Stomach (tissue), 9 donors: ENCODE data around the gene OAS1. TPM values are rescaled to one million over a fixed set of nuclear protein-coding genes. Genes with fewer than 3 reads are reported as not detected.

ENCODE experiments used
- DNase-seq, 2 donors: peaks; one replicate each; pipeline versions ENCODE4 v3.0.0 to v3.0.0-alpha.2; 2013 to 2019
- H3K27ac ChIP-seq, 5 donors: fragments of 200-600 bp in 4 of 5; sonication (generic) in 4 of 5; one replicate each; pipeline ENCODE4 v1.5.1; 2013 to 2019; ENCODE audit warnings: mild to moderate bottlenecking in 1 of 5, moderate library complexity in 1 of 5
- H3K27me3 ChIP-seq, 3 donors: fragments of 200-600 bp; sonication (generic); one replicate each; pipeline ENCODE4 v1.5.1; 2017 to 2019; ENCODE audit warnings: mixed run types in 1 of 3
- H3K36me3 ChIP-seq, 4 donors: fragments of 200-600 bp; sonication (generic); 1 replicate in 3 of 4; 2 replicates in 1 of 4; pipeline ENCODE4 v1.5.1; 2016 to 2019
- H3K4me1 ChIP-seq, 4 donors: fragments of 200-600 bp; sonication (generic); one replicate each; pipeline ENCODE4 v1.5.1; 2016 to 2019
- H3K4me3 ChIP-seq, 4 donors: fragments of 200-600 bp; sonication (generic) in 3 of 4; one replicate each; pipeline ENCODE4 v1.5.1; 2016 to 2019; ENCODE audit warnings: mild to moderate bottlenecking in 1 of 4
- H3K9me3 ChIP-seq, 4 donors: fragments of 200-600 bp; sonication (generic); one replicate each; pipeline ENCODE4 v1.5.1; 2016 to 2019
- EP300 ChIP-seq: sonication (generic); formaldehyde crosslinking; IDR thresholded peaks from one replicate; pipeline ENCODE4 v1.6.1; 2017; ENCODE audit warnings: antibody characterized with exemption
- POLR2A ChIP-seq, 4 donors: fragments of 450-650 bp; IDR thresholded peaks; one replicate each; pipeline ENCODE4 v1.6.1; 2016; ENCODE audit warnings: antibody characterized with exemption in 4 of 4, control low read depth in 2 of 4, mild to moderate bottlenecking in 1 of 4, moderate library complexity in 1 of 4
- POLR2AphosphoS5 ChIP-seq, 3 donors: sonication (generic); formaldehyde crosslinking; IDR thresholded peaks; one replicate each; pipeline ENCODE4 v1.6.1; 2016; ENCODE audit warnings: antibody characterized with exemption in 3 of 3
- WGBS, 5 donors: extraction: QIAGEN DNeasy Blood & Tissue Kit in 3 of 5; methylation state at CpG; one replicate each; pipeline versions ENCODE4 v1.1.5 to v1.1.7; 2013 to 2018; 5-methylcytosine and 5-hydroxymethylcytosine counted together
- intact Hi-C: fragments of 100-400 bp; cut with DNase I; formaldehyde crosslinking; loops from one replicate; pipeline ENCODE4 v1.15.1; 2023; ENCODE audit warnings: low total_unique reads
- polyA plus RNA-seq, 3 donors: library from polyadenylated mRNA; stranded (reverse); fragments of 200-250 nt; gene quantifications; one replicate each; pipeline ENCODE4 v1.2.3, GENCODE V29; 2013
- total RNA-seq, 5 donors: library from RNA; depleted of rRNA; stranded (reverse); fragments of >200 nt; gene quantifications; one replicate each; pipeline versions ENCODE4 v1.1.0 to v1.2.3, GENCODE V29; 2014 to 2016
- TF ChIP-seq, protein P1 (sequence below), 7 experiments: fragments of 450-650 bp in 4 of 7; fragments of 200-600 bp in 3 of 7; sonication (generic) in 3 of 7; IDR thresholded peaks; one replicate each; pipeline ENCODE4 v1.5.1; 2016 to 2019; ENCODE audit warnings: antibody characterized with exemption in 7 of 7, control low read depth in 2 of 7, mild to moderate bottlenecking in 1 of 7
- donor health status: healthy with polysubstance abuse.
- donor health status: Bipolar disorder and iron deficiency.
- donor health status: healthy.

Gene OAS1
- total and polyA plus RNA-seq, 8 donors, result 11.6 to 114 (median 22.8) TPM

DNA sequence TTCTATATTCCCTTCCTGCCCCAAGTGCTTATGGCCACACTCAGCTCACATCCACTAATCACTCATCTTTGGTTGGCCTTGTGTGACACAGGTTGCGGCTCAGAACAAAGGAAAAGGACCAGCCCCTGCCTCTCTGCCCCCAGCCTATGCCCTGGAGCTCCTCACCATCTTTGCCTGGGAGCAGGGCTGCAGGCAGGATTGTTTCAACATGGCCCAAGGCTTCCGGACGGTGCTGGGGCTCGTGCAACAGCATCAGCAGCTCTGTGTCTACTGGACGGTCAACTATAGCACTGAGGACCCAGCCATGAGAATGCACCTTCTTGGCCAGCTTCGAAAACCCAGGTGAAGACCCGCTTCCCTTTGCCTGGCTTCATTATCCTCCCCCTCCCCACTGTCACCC lies 55.8 kb downstream of the OAS1 start:
- Histone ChIP-seq H3K27ac (no peak overlapping the region), H3K36me3 (peaks cover 23 to 98% (median 90%) of the 10 kb centered on the region in 4 donors), H3K27me3 (no peaks in the 10 kb centered on the region), H3K4me1 (no peaks in the 10 kb centered on the region), H3K9me3 (peaks cover 0 to 8% (median 4%) of the 10 kb centered on the region in 4 donors), H3K4me3 (no peak overlapping the region)
- TF ChIP-seq EP300, result no peak
- TF ChIP-seq, protein P1, sequence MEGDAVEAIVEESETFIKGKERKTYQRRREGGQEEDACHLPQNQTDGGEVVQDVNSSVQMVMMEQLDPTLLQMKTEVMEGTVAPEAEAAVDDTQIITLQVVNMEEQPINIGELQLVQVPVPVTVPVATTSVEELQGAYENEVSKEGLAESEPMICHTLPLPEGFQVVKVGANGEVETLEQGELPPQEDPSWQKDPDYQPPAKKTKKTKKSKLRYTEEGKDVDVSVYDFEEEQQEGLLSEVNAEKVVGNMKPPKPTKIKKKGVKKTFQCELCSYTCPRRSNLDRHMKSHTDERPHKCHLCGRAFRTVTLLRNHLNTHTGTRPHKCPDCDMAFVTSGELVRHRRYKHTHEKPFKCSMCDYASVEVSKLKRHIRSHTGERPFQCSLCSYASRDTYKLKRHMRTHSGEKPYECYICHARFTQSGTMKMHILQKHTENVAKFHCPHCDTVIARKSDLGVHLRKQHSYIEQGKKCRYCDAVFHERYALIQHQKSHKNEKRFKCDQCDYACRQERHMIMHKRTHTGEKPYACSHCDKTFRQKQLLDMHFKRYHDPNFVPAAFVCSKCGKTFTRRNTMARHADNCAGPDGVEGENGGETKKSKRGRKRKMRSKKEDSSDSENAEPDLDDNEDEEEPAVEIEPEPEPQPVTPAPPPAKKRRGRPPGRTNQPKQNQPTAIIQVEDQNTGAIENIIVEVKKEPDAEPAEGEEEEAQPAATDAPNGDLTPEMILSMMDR (IDR thresholded peaks at IDR 0.05), result no peak
- no peak for TF ChIP-seq POLR2A (IDR thresholded peaks at IDR 0.05)
- no peak for TF ChIP-seq POLR2AphosphoS5 (IDR thresholded peaks at IDR 0.05)
- WGBS, 5 donors, result 95 to 100% (median 98%) methylated on average over 6 to 7 of the region's 7 CpGs
- DNase-seq, result no peak
- intact Hi-C loops, result no loop called here

DNA sequence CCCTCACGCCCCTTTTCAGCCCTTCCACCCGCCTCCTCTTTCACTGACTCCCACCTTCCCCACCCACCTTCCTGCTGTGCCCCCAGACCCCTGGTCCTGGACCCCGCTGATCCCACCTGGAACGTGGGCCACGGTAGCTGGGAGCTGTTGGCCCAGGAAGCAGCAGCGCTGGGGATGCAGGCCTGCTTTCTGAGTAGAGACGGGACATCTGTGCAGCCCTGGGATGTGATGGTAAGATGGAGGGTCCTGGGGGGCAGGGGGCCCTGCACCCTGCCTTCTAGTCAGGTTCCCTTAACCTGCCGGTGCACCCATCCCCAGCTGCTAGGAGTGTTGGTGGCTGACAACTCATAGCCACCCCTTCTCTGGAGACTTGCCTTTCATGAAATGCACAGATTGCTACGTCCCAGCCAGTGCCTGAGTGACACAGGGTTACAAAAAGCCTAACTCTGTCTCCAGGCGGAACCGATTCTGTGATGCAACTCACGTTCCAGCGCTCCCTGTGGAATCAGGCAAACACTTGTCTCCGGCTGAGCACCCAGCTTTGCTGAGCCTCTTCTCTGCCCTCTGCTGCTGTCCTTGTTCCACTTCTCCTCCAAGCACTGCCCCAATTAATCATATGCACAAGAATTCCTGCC lies 56.6 kb downstream of the OAS1 start:
- H3K36me3 ChIP-seq, result peaks cover 23 to 99% (median 95%) of the 10 kb centered on the region in 4 donors
- 91 to 96% (median 92%) methylated on average over 12 to 14 of the region's 14 CpGs for WGBS, 5 donors
- DNase-seq, result no peak
- H3K27ac ChIP-seq, result no peak overlapping the region
- H3K4me3 ChIP-seq, result no peak overlapping the region
- TF ChIP-seq POLR2AphosphoS5 (IDR thresholded peaks at IDR 0.05), result no peak
- TF ChIP-seq, protein P1 (IDR thresholded peaks at IDR 0.05), result no peak
- TF ChIP-seq POLR2A (IDR thresholded peaks at IDR 0.05), result no peak
- intact Hi-C loops, result no loop called here
- H3K9me3 ChIP-seq, result peaks cover 0 to 8% (median 4%) of the 10 kb centered on the region in 4 donors
- H3K27me3 ChIP-seq, result no peaks in the 10 kb centered on the region
- no peaks in the 10 kb centered on the region for H3K4me1 ChIP-seq

DNA sequence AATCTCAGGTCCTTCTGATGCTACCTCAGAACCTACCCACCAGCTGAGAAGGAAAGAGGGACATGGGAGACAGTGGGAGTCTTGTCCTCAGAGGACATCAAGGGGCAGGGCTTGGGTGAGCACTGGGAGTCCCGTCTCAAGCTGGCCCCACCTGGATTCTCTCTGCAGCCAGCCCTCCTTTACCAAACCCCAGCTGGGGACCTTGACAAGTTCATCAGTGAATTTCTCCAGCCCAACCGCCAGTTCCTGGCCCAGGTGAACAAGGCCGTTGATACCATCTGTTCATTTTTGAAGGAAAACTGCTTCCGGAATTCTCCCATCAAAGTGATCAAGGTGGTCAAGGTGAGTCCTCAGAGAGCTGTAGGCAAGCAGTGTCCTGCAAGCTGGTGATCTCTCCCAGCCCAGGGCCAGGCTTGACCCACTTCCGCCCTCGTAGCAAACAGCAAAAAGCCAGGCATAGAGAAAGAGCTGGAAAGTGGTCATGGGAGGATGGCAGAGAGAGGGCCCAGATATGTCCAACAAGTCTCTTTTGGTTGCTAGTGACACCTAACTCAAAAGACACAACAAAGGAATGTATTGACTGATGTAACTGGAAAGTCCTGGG lies 57.4 kb downstream of the OAS1 start:
- TF ChIP-seq, protein P1 (IDR thresholded peaks at IDR 0.05), result no peak
- TF ChIP-seq POLR2A (IDR thresholded peaks at IDR 0.05) (no peak), POLR2AphosphoS5 (IDR thresholded peaks at IDR 0.05) (no peak), EP300 (no peak)
- H3K4me3 ChIP-seq, result no peak overlapping the region
- no peaks in the 10 kb centered on the region for H3K4me1 ChIP-seq
- WGBS, 5 donors, result 82 to 99% (median 95%) methylated on average over 6 of the region's 6 CpGs
- H3K27me3 ChIP-seq, result no peaks in the 10 kb centered on the region
- intact Hi-C loops, result no loop called here
- H3K27ac ChIP-seq, result no peak overlapping the region
- H3K9me3 ChIP-seq, result peaks cover 0 to 2% (median under 1%) of the 10 kb centered on the region in 4 donors
- no peak for DNase-seq
- peaks cover 23 to 99% (median 97%) of the 10 kb centered on the region in 4 donors for H3K36me3 ChIP-seq

DNA sequence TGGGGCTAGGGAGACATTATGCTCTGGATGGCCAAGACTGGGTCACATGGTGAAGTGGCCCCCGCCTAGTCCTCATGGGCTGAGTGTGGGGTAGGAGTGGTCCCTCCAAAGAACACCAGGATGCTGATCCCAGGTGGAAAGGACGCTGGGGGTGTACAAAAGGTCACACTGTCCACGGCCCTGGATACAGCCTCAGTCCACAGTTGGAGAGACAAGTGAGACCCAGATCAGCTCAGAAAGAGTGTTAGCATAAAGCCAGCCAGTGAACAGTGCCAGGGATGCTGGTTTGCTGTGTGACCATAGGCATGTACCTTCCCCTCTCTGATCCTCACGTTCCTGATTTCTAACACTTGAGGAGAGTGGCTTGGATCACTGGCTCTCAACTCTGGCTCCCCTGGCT lies 58.2 kb downstream of the OAS1 start:
- peaks cover 23 to 99% (median 97%) of the 10 kb centered on the region in 4 donors for H3K36me3 ChIP-seq
- no peaks in the 10 kb centered on the region for H3K4me1 ChIP-seq
- H3K27ac ChIP-seq, result no peak overlapping the region
- DNase-seq, result no peak
- intact Hi-C loops, result no loop called here
- H3K9me3 ChIP-seq, result no peaks in the 10 kb centered on the region
- TF ChIP-seq POLR2A (IDR thresholded peaks at IDR 0.05) (no peak), POLR2AphosphoS5 (IDR thresholded peaks at IDR 0.05) (no peak), EP300 (no peak)
- TF ChIP-seq, protein P1 (IDR thresholded peaks at IDR 0.05), result no peak
- no peak overlapping the region for H3K4me3 ChIP-seq
- no peaks in the 10 kb centered on the region for H3K27me3 ChIP-seq
- WGBS, 5 donors, result 82 to 96% (median 93%) methylated on average over 4 of the region's 4 CpGs
